DMS 273 (cell line): Measurements from ENCODE around the gene PARP4.
"Not testable (repeated sequence)": the region's sequence is repeated elsewhere in the genome, so short reads cannot be mapped to it uniquely, and the experiment has no call there.

ENCODE experiments used
- DNase-seq: peaks from one replicate; lab custom pipeline; 2025; ENCODE audit not compliant: unreplicated experiment; lab: John Stamatoyannopoulos, UW

PARP4 gene

DNA sequence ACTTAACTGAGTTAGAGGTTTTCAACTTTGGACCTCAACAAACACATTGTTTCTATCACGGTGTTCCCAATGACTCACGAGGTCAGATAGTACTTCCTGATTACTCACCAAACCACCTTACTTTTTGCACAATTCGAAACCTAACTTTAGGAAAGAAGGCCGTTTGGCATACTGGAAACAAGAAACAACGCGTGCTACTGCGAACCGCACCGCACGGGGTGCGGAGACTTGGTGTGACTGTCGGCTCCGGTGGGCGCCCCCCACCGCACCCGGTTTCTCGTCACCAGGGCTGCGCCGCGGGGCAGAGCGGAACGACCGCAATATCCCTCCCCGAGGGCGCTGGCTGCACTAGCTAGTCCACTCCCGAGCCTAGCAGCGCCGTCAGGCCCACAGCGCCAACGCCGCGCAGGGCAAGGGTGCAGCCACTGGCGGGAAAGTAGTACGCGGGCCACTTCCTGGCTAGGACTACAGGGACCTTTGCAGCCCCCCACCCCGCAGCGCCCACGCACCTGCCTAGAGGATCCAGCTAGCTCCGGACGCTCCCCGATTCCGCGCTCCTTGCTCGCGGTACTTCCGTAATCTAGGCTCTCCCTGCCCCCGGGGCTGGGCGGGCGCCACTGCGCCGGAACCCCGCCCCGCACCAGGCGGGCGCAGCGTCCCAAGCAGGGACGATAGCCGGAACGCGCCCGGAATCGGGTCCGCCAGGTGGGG lies at the start of gene PARP4:
PARP4 (minus strand) TSS at position 582 of the 711 bp plus-strand sequence. CDS start 9,002 bp downstream, outside the sequence.
- DNase-seq = peak; percentile 87

DNA sequence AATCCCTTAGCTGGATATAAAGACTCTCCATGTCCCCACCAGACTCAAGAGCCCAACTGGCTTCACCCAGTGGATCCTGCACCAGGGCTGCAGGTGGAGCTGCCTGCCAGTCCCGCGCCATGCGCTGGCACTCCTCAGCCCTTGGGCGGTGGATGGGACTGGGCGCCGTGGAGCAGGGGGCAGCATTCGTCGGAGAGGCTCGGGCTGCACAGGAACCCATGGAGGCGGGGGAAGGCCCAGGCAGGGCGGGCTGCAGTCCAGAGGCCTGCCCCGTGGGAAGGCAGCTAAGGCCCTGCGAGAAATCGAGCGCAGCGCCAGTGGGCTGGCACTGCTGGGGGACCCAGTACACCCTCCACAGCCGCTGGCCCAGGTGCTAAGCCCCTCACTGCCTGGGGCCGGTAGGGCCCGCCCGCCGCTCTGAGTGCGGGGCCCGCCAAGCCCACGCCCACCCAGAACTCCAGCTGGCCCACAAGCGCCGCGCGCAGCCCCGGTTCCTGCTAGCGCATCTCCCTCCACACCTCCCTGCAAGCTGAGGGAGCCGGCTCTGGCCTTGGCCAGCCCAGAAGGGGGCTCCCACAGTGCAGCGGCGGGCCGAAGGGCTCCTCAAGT lies 48.1 kb upstream of the PARP4 start:
- DNase-seq = not testable (repeated sequence)

DNA sequence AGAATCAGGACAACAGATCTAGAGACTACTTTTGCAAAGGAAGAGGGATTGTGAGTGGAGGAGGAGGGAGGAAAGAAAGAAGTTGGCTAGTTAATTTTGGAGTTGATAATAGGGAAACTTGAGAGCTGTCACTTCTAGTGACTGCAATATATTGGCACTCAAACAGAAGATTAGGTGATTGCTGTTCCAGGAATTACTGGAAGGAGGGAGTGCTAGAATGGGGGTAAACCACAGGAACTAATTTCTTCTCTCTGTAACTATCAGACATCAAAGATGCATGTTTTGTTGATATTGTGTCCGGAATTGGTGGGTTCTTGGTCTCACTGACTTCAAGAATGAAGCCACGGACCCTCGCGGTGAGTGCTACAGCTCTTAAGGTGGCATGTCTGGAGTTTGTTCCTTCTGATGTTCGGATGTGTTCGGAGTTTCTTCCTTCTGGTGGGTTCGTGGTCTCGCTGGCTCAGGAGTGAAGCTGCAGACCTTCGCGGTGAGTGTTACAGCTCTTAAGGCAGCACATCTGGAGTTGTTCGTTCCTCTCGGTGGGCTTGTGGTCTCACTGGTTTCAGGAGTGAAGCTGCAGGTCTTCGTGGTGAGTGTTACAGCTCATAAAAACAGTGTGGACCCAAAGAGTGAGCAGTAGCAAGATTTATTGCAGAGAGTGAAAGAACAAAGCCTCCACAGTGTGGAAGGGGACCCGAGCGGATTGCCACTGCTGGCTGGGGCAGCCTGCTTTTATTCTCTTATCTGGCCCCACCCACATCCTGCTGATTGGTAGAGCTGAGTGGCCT lies 47.0 kb upstream of the PARP4 start:
- not testable (repeated sequence) for DNase-seq

DNA sequence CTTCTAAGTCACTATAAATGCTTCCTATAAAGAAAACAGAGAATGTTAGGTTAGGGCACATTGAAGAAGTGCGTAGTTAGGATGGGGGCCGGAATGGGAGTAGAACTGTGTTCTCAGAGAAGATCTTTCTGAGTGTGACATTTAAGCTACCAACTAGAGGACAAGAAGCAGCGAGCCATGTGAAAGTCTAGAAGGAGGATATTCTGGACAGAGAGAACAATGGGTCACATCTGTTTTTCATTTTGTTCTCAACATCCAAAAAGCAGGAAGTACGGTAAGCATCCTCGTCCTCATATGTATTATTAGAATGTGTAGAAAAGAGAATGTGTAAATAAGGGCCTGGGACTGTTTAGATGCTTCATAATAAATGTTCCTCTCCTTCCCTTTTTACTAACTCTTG lies 44.5 kb upstream of the PARP4 start:
- no peak for DNase-seq

DNA sequence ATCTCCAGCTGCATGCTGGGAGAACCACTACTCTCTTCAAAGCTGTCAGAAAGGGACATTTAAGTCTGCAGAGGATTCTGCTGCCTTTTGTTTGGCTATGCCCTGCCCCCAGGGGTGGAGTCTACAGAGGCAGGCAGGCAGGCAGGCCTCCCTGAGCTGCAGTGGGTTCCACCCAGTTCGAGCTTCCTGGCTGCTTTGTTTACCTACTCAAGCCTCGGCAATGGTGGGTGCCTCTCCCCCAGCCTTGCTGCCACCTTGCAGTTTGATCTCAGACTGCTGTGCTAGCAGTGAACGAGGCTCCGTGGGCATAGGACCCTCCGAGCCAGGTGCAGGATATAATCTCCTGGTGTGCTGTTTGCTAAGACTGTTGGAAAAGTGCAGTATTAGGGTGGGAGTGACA lies 41.3 kb upstream of the PARP4 start:
- DNase-seq = not testable (repeated sequence)

DNA sequence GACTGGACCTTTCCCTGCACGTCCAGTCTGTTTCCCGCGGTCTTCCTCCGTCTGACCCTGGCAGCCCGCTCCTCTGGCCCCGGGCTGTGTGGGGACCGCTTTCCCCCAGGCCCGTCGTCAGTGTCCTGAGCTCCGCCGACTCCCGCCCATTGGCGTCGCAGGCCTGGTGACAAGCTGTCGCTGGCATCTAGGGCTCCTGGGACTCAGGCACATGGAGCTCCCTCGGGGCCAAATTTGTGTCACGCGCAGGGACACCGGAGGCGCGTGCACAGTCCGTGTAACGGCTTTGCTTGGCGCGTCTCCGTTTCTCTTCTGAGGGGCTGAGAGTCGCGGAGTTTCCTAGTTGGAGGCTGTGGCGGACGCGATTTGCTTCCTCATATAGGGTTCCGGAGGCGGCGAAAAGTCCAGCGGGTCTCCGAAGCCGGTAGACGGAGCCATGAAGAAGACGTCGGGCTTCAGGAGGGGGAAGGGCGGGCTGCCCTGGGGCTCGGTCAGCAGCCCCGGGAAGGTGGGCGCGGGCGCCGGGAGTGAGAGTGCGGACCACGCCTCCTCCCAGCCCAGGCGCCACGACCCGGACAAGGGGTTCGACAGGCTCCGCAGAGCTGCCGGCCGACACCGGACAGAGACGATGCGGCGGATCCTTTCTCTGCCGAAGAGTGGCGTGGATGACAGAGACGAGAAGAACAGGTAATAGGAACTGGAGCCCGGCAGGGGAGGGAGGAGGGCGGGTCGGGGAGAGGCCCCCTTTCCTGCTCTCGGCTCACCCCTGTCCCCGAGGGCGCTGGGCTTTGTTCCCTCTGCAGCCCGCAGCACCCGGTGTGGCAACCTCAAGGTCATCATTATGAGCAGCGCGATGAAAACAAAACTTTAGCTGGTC lies 29.1 kb upstream of the PARP4 start:
- peak; percentile 33 for DNase-seq

DNA sequence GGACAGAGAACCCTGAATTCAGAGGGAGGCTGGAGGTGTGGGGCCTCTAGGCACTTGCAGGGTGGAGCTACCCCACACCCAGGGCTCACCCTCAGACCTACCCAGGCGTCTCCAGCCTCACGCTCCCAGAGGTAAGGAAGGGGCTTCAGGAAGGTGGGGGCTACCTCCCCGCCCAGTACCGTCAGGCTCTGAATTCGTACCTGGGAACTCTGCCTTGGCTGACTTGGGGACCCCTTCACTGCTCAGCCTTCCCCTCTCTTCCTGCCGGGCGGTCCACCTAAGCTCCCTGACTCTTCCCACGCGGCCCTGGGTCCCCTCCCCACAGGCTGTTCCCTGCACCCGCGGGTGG lies 28.5 kb upstream of the PARP4 start:
- no peak for DNase-seq

DNA sequence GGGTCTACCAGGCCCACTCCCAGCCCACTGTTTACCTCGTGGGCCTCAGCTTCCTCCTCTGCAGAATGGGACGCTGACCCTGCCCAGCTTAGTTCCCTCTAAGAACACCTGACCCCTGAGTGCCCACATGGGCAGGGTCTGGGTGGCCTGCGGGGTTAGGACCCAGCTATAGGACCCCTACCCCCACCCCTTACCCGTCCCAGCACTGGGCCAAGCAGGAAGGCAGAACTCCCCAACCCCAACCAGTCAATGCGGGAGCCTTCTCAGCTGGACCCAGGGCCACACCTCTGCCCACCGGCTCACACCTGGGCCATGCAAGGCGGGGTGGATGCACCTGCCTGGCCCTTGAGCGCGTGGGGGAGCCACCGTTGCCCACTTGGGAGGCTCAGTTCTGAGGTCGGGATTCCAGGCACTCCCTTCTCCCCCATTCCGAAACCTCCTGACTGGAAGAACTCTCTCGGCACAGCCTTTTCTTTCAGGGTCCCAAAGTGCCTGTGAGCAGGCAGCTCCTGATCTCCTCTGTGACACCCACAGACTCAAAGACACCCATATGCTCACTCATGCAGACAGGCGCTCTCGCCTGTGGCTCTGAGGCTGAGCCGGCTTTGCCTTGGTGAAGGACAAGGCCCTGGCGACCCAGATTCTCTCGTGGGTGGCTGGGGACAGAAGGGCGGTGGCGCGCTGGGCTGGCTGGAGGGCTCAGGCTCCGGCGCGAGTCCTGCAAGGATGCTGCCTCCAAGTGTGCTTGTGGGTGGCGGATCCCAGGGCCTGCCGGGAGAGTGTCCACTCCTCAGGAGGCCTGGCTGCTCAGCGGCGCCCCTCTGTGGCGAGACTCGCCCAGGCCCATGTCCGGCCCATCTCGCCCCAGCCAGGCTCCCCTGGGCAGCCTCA lies 27.9 kb upstream of the PARP4 start:
- peak; percentile 23 for DNase-seq

DNA sequence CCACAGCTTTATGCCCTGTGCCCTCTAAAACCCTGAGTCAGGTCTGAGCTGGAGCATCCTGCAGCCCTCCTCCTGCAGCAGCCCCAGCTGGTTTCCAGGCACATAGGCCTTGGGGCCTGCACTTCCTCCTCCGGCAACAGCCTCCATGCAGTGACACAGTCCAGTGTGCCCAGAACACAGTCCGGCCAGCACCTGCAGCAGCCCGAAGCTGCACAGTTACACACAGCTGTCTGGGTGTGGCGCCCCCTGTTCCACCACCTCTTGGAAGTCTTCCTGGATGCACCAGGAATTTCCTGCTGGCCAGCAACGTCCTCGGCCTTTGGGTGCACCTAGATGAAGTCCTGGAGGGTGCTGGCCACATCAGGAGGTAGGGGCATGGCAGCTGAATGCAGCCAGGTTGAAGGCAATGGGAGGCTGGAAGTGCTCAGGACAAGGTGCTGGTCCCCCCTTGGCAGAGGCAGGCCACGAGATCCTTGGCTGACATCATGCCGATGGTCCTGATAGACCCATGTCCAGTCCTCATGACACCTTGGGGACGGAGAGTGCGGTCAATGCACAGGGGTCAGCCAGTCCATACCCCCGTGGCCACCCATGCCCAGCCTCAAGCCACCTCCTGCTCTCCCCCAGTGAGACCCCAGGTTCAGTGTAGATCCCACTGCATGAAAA lies 27.1 kb upstream of the PARP4 start:
- DNase-seq = no peak

DNA sequence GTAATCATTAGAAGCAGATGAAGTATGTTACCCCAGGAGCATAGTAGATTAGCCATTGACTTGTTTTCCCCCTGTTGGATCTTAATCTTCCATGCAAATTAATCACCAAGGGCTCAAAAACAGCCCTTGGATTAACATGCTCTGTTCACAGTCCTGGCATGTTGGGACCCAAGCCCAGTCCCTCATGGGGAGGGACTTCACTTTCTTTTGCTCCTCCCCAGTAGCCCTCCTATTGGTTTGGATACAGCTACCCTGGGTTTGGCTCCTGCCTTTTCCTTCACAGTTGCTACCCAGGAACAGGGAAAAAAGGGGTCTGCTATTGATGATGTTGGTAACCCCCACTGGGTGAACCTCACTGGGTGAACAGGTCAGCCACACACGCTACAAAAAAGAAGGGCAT lies 16.9 kb upstream of the PARP4 start:
- DNase-seq = no peak

DNA sequence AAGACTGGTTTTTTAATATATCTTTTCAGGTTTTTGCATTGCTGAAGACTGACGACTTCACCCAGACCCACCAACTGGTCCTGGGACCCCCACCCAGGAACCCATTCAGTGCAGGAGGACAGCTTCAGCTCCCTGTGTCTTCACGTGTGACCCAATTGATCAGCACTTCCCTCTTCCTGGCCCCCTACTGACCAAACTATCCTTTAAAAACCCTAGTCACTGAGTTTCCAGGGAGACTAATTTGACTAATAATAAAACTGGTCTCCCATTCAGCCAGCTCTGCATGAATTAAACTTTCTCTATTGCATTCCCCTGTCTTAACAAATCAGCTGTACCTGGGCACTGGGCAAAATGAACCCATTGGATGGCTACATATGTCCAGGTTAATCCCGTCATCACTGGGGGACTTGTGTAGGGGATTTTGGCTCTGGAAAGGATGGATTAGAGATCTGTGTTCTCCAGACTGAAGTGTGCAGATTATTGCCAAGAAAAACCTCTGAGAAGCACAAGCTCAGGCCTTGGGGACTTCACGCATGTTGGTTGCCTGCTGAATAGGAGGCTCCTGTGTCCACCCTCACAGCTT lies 16.3 kb upstream of the PARP4 start:
- no peak for DNase-seq

DNA sequence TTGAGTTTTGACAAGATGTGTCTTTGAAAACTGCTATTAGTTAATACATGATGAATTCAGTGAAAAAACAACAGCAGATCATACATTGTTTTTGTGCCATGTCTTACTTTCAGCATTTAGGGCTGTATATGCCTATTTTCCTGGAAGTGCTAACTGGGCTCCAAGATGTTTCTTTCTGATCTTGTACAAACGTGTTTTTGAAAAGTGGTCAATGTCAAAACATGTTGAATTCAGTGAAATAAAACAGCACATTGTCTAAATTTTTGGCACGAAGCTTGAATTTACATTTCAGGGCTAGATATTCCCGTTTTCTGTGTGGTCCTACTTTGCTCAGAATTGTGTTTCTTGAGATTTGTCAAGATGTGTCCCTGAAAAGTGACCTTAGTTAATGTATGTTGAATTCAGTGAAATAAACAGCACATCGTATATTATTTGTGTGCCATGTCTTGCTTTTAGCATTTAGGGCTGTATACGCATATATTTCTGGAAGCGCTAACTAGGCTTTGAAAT lies 14.7 kb upstream of the PARP4 start:
- DNase-seq = no peak

DNA sequence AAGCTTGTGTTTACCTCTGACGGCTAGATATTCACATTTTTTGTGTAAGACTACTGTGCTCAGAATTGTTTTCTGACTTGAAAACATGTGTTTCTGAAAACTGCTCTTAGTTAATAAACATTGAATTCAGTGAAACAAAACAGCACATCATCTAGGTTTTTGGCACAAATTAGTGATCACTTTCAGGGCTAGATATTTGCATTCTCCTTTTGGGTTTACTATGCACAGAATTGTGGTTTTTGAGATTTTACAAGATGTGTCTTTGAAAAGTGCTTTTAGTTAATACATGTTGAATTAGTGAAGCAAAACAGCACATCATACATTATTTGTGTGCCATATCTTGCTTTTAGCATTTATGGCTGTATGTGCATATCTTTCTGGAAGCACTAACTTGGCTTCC lies 8.2 kb upstream of the PARP4 start:
- no peak for DNase-seq

DNA sequence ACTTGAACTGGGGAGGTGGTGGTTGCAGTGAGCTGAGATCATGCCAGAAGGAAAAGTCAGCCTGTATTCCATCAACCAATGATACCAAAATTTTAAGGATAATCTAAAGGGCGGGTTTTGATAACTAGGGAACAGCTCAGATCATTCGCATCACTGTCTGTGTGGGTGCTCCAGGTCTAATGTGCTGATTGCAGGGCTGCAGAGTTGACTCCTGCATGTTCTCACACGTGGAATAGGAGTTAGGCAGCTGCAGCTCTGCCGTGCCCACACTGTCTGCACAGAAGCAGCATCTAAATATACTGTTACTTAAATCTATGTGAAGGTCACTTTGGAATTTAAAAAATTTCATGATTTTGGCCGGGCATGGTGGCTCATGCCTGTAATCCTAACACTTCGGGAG lies 4.3 kb upstream of the PARP4 start:
- no peak for DNase-seq

DNA sequence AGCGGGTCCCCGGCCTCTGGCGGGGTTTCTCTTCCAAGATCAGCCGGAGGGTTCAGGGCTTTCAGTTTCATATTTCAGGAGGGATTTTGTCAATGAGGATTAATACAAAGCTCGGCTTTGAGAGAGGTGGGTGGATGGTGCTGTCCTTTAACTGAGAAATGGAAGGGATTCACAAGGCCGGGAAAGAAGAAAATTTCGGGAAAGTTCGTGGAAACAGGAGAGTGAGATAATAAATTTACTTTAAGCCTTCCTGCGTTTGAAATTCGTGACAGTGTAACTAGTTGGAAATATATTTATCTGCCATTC lies 283 bp upstream of the PARP4 start:
- DNase-seq = no peak

DNA sequence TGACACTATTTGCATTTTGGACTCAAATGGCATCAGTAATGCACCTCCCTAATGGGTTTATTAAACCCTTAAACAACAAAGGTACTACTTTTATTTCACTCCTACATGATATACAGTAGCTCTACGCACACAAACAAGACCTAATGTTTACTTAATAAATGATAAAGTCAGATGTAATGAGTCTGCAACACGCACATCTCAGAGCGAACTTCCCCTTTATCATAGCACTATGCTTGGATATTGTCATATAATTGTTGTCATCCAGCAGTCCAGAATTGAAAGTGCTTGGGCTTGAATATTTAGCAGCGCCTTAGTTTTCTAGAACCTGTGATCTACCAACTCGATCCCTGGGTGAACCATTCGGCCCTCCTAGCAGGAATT lies 772 bp downstream of the PARP4 start:
- DNase-seq = no peak

DNA sequence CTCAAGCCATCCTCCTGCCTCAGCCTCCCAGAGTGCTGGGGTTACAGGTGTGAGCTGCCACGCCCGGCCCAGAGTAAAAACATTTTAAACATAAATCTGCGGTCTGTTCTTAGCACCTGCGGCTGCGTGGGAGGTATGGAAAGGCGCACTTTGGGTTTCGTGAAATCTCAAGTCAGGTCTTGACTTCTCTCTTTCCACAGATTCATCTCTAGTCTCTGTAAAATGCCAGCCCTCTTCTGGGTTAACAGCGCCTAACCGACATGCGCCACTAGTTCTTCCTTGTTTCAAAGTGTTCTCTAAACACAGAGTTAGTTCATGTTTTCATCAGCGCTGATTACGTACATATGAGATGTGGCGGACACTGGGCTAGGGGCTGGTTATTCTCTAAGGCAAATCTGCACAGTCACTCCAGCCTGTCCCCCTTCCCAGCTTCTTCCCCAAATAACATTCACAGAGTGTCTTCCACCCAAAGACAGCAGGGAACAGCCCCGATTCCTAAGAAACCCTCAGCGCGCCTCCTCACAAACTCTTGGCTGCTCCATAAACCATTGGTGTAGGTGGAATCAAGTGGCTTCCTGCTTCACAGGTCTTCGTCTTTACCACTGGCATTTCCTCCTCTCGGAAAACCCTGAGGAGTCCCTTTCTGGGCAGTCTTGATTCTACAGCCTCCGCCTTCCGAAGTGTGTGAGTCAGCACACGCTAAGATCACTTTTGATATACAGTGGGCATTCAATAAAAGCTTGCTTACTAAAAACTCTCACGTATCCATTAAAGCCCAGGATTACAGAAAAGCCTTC lies 1.4 kb downstream of the PARP4 start:
- peak; percentile 8 for DNase-seq

DNA sequence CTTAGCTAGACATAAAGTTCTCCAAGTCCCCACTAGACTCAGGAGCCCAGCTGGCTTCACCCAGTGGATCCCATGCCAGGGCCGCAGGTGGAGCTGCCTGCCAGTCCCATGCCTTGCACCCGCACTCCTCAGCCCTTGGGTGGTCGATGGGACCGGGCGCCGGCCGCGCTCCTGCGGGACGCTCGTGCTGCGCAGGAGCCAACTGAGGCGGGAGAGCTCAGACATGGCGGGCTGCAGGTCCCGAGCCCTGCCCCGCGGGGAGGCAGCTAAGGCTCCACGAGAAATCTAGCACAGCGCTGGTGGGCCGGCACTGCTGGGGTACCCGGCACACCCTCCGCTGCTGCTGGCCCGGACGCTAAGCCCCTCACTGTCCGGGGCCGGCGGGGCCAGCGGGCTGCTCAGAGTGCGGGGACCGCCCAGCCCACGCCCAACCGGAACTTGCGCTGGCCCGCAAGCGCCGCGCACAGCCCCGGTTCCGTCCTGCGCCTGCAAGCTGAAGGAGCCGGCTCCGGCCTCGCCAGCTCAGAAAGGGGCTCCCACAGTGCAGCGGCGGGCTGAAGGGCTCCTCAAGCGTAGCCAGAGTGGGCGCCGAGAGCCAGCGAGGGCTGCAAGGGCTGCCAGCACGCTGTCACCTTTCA lies 5.8 kb downstream of the PARP4 start:
- no peak for DNase-seq
